SK-MEL-5 (cell line): ENCODE results near the gene AP4E1. TPM values are rescaled to one million over a fixed set of nuclear protein-coding genes. Genes with fewer than 3 reads are reported as not detected.

Experiments used
- DNase-seq: peaks from one replicate; pipeline ENCODE4 v3.0.0-alpha.2; 2016; ENCODE audit warnings: low read depth, low spot score
- in situ Hi-C: cut with HindIII; loops from 2 replicates; pipeline ENCODE4 v1.10.0; 2016; ENCODE audit warnings: low sequenced_read_pairs, high pct_unique_total_duplicates, low pct_unique_long_range_greater_than_20kb
- total RNA-seq: library from RNA; depleted of rRNA; stranded (reverse); fragments of >200 nt; shearing (Covaris generic); gene quantifications from 2 replicates; pipeline ENCODE4 v1.2.3, GENCODE V29; 2014; rRNA removed

Gene AP4E1
- total RNA-seq, 1 experiment from 2014 or later: 7.3 TPM

- in situ Hi-C loops: no loop called here
Observed at GRCh38 chr15:51038162-51038973, 129.9 kb downstream of the AP4E1 start.

GRCh38 chr15:51038974-51039319 lies 130.5 kb downstream of the AP4E1 start:
- DNase-seq: no peak
- in situ Hi-C loops: no loop called here

More at GRCh38 chr15:51038162-51038973, 129.9 kb downstream of the AP4E1 start:
- no peak for DNase-seq

GRCh38 chr15:51044037-51044727 lies 135.7 kb downstream of the AP4E1 start:
- in situ Hi-C loops: no loop called here

GRCh38 chr15:51046016-51046415 lies 137.5 kb downstream of the AP4E1 start:
- DNase-seq: no peak
- in situ Hi-C loops: no loop called here

More at GRCh38 chr15:51044037-51044727, 135.7 kb downstream of the AP4E1 start:
- no peak for DNase-seq

GRCh38 chr15:51046799-51047449 lies 138.4 kb downstream of the AP4E1 start:
- no peak for DNase-seq
- in situ Hi-C loops: no loop called here

- DNase-seq: no peak
- in situ Hi-C loops: no loop called here
Observed at GRCh38 chr15:51048308-51048707, 139.8 kb downstream of the AP4E1 start.

GRCh38 chr15:51049081-51049480 lies 140.6 kb downstream of the AP4E1 start:
- in situ Hi-C loops: no loop called here
- no peak for DNase-seq

GRCh38 chr15:51051776-51052175 lies 143.3 kb downstream of the AP4E1 start:
- in situ Hi-C loops: no loop called here

GRCh38 chr15:51053571-51053970 lies 145.1 kb downstream of the AP4E1 start:
- in situ Hi-C loops: no loop called here
- no peak for DNase-seq

More at GRCh38 chr15:51051776-51052175, 143.3 kb downstream of the AP4E1 start:
- no peak for DNase-seq

GRCh38 chr15:51054535-51054934 lies 146.1 kb downstream of the AP4E1 start:
- in situ Hi-C loops: no loop called here
- no peak for DNase-seq

Other genes with a start within 250 kb of the AP4E1 start
- gene TRPM7, start 221.9 kb upstream of the AP4E1 start, total RNA-seq: 56.2 and 65.8 TPM in 2 replicates
- gene SPPL2A, start 143.0 kb upstream of the AP4E1 start, total RNA-seq: 140 and 152 TPM in 2 replicates
- not detected in 2 replicates for gene TNFAIP8L3, start 186.2 kb downstream of the AP4E1 start, total RNA-seq